HG03045 (cell line): ENCODE measurements around the gene TJP3.
"Not testable (repeated sequence)": the region's sequence is repeated elsewhere in the genome, so short reads cannot be mapped to it uniquely, and the experiment has no call there.

Experiments used
- ATAC-seq: cut with Tn5 transposase; IDR thresholded peaks from one replicate; pipeline ENCODE4 v1.9.1; 2021; ENCODE audit warnings: mild to moderate bottlenecking, moderate library complexity; ENCODE audit not compliant: unreplicated experiment

Gene TJP3

DNA sequence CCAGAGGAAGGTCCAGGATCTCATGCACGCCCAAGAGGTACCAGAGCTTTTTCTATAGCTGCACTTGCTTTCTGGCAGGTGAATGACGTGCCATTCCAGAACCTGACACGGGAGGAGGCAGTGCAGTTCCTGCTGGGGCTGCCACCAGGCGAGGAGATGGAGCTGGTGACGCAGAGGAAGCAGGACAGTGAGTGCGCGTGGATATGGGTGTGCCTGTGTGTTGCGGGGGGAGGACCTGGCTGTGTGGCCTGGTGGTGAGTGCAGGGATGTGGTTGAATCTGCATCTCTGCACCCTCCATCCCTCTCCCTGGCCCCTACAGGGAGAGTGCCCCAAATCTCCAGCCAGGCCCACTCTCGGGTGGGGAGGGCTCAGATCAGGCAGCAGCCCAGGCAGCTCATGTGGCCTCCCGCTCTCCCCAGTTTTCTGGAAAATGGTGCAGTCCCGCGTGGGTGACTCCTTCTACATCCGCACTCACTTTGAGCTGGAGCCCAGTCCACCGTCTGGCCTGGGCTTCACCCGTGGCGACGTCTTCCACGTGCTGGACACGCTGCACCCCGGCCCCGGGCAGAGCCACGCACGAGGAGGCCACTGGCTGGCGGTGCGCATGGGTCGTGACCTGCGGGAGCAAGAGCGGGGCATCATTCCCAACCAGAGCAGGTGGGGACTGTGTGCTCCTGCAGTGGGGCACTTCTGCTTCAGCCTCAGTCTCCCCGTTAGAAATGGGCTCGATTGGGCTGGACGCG is 30.5 kb downstream of the TJP3 start:
- ATAC-seq = no peak

DNA sequence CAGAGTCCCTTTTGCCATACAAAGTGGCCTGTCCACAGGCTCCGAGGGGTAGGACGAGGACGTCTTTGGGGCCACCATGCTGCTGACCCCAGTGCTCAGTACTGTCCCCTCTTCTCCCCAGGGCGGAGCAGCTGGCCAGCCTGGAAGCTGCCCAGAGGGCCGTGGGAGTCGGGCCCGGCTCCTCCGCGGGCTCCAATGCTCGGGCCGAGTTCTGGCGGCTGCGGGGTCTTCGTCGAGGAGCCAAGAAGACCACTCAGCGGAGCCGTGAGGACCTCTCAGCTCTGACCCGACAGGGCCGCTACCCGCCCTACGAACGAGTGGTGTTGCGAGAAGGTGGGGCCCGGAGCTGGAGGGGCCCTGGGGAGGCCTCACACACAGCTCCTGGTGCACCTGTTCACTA is 32.2 kb downstream of the TJP3 start:
- no peak for ATAC-seq

DNA sequence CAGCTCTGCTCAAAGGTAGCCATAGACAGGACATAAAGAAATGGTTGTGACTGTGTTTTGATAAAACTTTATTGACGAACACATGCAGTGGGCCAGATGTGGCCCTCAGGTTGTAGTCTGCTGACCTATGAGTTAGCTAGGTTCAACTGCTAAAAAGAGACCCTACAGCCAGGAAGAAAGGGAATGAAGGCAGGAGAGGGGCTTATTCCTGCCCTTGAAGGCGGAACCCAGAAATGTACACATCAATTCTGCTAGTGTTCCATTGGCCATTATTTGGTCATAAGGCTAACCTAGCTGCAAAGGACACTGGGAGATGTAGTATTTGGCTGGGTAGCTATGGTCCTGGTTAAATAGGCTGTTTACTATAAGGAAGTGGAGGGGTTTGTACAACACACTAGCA is 35.3 kb downstream of the TJP3 start:
- no peak for ATAC-seq

DNA sequence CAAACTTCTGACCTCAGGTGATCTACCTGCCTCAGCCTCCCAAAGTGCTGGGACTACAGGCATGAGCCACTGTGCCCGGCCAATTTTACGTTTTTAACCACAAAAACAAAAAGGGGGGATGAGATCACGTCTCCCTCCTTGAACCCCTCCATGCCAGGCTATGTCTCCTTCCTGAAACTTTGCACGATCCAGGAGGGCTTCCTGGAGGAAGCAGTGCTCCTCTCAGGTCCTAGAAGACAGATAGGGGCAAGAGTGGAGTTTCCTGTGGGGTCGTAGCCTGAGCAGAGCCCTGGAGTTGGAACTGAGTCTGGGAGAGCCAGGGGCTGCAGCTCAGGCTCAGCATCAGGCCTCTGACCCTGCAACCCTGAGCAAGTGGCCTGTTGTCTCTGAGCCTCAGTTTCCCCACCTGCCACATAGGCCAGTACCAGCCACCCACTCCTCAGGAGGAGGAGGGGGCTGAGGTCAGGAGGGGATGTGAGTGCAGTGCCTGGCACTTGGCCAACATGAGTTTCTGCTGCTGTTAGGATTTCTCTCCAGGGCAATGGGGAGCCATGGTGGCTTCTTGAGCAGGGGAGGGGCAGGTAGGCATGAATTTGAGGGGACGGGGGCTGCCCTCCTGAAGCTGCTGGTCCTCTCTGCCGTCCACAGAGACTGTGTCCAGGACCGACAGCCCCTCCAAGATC is 37.3 kb downstream of the TJP3 start:
- no peak for ATAC-seq

DNA sequence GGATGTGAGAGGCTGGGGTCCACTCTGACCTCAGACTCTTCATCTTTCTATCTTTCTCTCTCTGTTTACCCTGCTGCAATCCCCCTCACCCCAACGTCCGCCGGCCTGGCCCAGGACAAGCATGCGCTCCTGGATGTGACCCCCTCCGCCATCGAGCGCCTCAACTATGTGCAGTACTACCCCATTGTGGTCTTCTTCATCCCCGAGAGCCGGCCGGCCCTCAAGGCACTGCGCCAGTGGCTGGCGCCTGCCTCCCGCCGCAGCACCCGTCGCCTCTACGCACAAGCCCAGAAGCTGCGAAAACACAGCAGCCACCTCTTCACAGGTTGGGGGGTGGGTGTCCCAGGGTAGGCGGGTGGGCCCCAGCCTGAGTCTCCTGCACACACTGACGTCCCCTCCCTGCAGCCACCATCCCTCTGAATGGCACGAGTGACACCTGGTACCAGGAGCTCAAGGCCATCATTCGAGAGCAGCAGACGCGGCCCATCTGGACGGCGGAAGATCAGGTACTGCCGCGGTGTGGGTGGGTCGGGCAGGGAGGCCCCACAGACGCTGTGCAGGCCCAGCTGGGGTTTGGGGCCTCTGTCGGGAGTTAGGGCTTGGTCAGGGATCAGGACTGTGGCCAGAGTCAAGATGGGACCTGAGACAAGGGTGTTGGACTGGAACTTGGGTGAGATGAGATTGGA is 38.3 kb downstream of the TJP3 start:
- ATAC-seq = no peak

DNA sequence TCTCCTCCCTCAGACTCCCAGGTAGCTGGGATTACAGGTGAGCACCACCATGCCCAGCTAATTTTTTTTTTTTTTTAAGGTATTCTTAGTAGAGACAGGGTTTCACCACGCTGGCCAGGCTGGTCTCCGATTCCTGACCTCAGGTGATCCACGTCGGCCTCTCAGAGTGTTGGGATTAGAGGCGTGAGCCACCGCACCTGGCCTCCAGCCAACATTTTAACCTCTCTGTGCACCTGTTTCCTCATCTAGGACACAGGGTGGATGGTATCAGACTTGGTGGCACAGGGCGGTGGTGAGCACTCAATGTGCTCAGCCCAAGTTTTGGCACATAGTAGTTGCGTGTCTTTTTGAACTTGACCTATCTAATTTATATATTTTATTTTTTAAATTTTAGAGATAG is 40.8 kb downstream of the TJP3 start:
- no peak for ATAC-seq

DNA sequence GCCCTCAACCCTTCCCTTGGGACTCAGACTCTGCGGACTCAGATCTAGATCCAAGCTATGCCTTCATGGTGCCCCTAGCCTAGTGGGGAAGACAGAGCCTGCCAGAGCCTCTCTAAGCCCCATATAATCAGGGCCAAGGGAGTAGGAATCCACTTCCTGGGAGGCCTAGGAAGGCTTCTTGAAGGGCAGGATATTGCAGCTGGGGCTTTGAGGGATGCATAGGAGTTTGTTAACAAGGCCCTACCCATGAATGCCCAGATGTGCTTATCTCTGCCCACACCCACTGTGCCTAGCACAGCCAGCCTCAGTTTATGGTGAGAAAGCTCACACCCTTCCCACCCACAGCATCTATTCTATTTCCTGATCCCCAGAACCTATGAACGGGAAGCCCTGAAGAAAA is 42.0 kb downstream of the TJP3 start:
- ATAC-seq = no peak

DNA sequence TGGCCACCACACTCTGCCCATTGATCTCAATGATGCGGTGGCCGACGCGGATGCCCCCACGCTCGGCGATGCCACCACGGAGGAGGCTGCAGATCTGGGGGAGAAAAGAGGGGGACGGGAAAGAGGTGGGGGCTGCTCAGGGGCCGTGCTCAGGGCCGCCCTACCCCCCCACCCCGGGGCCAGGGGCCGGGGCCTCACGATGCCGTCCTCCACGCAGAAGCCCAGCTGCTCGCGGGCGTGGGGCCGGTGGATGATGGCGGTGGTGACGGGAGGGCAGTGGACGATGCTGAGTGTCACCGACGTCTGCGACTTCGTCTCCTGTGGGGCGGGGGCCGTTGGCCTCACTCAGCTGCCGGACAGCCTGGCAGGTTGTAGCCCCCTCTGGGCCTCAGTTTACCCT is 43.1 kb downstream of the TJP3 start:
- no peak for ATAC-seq

DNA sequence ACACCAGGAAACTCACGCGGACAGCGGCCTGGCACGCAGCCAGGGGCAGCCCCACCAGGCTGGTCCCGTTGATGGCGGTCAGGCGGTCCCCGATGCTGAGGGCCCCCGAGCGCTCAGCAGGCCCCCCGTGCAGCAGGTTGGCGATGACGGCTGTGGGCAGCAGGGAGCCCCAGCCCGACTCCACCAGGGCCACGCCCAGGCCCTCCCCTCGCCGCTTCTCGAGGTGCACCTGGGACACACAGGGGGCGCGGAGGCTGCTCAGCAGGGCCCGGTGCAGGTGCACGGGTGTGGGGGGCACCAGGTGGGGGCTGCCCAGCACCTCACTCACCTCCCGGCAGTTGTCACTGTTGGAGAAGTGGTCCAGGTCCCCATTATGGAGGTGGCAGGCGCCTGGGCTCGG is 44.3 kb downstream of the TJP3 start:
- ATAC-seq = no peak

DNA sequence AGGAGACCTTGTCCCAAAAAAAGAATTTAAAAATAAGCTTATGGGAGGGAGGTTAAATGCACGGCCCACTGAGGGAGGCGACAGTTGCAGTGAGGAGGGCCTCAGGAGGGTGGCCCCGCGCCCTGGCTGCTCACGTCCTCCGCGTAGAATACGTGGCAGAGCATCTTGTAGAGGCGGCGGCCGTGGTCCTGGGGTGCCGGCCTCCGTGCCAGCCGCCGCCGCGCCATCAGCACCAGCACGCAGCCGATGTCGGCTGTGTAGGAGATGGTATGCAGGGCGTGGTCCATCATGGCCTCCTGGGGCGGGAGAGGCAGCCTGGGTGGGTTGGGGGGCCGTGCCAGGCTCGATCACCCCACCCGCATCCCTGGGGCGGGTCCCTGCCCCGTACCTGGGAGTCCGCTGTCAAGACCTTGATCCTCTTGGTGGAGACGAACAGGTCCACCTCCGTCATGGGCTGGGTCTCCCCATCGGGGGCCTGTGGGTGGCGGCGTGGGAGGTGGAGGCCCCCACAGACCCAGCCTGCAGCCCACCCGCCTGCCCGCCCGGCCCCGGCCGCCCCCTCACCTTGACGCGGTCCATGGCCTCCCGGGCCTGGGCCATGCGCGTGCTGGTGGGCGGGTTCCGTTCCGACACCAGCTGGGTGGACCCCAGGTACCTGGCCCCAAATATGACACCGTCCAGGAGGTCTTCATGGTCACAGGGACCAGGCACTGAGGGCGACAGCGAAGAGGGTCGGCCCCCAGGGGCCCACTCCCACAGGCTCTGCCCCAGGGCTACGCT is 45.6 kb downstream of the TJP3 start:
- no peak for ATAC-seq

DNA sequence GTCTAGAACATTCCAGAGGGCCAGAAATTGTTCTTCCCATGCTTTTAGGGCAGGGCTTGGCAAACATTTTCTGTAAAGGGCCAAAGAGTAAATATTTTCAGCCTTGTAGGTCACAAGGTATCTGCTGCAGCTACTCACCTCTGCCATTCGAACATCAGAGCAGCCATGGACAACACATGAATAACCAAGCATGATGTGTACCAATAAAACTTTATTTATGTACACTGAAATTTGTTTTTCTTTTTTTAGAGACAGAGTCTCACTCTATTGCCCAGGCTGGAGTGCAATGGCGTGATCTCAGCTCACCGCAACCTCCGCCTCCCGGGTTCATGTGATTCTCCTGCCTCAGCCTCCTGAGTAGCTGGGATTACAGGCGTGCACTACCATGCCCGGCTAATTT is 49.5 kb downstream of the TJP3 start:
- ATAC-seq = not testable (repeated sequence)

DNA sequence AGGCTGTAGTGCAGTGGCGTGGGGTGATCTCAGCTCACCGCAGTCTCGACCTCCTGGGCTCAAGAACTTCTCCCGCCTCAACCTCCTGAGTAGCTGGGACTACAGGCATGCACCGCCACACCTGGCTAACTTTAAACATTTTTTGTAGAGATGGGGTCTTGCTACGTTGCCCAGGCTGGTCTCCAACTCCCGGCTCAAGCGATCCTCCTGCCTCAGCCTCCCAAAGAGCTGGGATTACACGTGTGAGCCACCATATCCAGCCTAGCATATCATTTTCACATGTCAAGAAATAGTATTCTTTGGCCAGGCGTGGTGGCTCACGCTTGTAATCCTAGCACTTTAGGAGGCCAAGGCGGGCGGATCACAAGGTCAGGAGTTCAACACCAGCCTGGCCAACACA is 50.1 kb downstream of the TJP3 start:
- ATAC-seq = not testable (repeated sequence)

DNA sequence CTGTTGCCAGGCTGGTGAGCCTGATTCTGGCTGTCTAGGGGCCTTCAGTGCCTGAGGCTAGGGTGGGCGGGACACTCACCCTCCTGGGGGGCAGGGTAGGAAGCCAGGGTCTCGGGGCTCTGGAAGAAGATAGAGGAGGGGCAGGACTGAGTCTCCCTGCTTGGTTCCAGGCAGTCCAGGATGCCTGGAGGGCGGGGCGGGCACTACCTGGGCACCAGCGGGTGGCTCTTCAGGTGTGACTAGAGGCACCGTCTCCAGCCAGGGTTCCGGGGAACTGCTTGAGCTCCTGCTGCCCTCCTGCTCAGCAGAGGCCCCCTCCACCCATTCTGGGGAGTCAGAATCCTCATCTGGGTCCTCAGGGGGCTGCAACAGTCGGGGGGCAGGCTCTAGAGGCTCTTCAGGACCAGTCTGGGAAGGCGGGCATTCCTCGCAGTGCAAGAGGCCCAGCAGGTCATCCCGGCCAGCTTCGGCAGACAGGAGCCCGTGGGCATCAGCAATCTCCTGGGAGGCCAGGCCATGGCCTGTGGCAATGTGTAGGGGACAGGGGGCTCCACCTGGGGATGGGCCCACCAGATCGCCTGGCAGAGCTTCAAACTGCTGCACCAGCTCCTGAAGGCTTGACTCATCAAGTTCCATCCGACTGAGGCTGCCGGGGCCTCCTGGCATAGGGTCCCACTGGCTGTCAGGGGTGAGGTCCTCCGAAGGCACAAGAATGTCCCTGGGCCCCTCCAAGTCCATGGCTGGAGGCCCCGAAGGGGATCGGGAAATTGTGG is 51.5 kb downstream of the TJP3 start:
- no peak for ATAC-seq

DNA sequence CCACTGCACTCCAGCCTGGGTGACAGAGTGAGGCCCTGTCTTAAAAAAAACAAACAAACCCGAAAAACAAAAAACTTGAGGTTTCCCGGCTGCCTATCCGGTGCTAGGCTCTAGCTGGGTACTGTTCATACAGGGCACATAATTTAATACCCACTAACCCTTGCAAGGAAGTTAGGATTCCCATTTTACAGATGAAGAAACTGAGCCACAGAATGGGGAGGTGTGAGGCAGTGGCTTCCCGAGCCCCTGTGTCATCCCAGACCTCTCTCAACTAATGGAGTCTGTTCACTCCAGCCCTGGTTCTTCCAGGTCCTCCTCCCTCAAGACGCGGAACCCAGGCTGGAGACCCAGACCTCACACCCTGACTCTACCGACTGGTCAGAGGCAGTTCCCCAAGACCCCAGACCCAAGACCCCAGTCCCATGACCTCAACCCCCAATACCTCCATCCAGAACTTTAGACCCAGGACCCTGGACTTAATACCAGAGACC is 52.7 kb downstream of the TJP3 start:
- no peak for ATAC-seq

DNA sequence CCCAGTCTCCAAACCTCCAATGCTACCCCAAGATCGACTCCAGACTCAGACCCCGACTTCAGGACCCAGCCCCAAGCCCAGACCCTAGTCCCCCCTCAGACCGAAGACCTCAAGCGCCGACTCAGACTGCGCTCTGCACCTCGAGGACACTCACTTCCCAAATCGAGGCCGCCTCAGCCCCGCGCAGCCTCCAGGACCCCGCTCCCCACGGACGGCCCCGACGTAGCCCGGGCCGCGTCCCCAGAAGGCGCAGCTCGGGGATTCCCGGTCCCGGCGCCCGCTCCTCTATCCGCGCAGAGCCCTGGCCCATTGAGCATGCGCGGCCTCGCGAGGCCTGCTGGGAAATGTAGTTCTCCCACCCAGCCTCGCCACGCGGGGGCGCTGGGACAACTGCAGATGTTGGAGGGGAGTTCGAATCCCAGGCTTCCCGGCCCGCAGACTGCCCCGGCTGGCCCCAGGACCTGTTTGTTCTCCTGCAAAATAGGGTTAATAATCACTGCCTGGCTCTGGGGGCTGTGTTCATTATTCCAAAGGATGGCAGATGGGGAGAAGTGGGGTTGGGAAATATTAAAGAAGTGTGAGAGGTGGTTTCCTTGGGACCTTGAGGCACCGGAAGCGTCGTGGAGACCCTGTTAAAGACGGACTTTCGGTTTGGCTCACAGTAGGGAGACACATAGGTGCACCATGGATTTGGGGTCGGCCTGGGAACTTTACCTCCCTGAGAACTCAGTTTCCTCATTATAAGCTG is 53.4 kb downstream of the TJP3 start, which contains the start of gene APBA3:
Gene APBA3, minus strand, starts transcription at position 311 of the 748 bp plus-strand sequence. CDS start 1,428 bp downstream, outside the sequence.
- peak; percentile 56 for ATAC-seq

DNA sequence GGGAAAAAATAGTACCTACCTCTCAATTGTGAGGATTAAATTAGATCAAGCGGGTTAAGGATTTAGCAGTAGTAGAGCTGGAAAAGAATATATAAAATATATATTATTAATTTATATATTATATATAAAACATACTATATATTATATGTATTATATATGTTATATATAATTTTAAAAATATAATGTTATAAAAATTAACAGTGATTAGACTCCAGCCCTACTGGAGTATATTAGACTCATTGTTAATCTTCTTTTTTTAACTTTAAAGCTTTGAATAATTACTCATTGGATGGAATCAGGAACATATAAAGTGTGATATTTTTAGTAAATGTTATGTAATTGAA is 53.9 kb downstream of the TJP3 start:
- ATAC-seq = no peak

DNA sequence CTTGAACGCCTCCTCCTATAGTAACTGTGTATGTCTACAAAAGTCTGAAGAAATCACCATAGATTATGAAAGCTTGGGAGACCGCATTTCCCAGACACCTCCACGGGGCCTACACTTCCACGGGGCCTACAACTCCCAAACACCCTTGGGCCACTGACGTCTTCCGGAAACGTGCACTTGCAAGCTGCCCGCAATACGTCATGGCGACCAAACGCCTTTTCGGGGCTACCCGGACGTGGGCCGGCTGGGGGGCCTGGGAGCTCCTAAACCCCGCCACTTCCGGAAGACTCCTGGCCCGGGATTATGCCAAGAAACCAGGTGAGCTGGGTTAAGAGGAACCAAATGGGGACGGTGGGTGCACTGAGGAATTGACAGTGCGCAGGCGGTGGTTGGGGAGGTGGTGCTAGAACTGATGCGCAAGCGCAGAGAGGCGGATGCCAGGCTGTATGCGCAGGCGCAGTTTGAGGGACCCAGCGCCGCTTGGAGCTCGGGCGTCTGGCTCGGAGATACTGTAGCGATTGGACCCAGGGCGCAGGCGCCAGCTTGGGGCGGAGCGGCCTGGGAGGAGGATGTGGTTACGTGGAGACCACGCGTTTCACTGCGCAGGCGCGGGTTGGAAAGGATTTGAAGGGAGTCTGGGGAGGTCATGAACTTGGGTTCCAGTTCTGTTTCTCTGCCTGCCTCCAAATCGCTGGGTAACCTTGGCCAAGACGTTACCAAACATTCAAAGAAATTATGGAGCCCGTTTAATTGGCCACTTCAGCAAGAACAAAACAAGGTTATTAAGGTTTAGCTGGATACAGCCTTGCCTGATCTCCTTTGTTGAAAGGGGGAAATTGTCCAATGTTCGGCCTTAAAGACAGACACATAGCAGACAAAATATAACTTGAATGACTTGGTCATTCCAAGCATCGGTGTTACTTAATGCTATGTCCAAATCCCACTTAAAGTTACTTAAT is 54.6 kb downstream of the TJP3 start, which contains the start of gene MRPL54:
Gene MRPL54, plus strand, starts transcription at position 182 of the 959 bp plus-strand sequence. Its CDS starts 19 bp downstream, at position 201.
- peak; percentile 76 for ATAC-seq

DNA sequence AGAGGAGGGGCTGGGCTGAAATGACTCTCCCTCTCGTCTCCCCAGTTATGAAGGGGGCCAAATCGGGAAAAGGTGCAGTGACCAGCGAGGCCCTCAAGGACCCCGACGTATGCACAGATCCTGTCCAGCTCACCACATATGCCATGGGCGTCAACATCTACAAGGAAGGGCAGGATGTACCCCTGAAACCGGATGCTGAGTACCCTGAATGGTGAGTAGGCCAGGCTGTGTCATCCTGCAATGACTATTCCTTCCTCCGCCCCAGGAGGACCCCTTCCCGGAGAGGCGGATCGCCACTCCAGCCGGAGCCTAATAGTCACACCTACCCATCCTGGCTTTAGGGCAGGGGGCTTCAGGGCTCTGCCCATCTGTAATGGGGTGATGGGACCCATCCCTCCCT is 56.9 kb downstream of the TJP3 start:
- no peak for ATAC-seq
